ENCODE data around the gene TMEM201. TPM values are rescaled to one million over a fixed set of nuclear protein-coding genes. Genes with fewer than 3 reads are reported as not detected.

TMEM201 gene
- total and polyA plus RNA-seq, 2 of the 13 experiments (the other 11 are each of a cell fraction or from before 2014, with no cell fraction given) = 1.5 to 8.2 TPM

GRCh38 chr1:9593492-9594465 lies 5.1 kb downstream of the TMEM201 start (continued):
- no peak for TF ChIP-seq PRDM15 (CRISPR knock-in tag; IDR thresholded peaks at IDR 0.05)
- TF ChIP-seq AGO2 (optimal IDR thresholded peaks at IDR 0.05; ENCODE audit: low read depth, low read length) = peak; percentile 44
- no peak for TF ChIP-seq UBTF (CRISPR knock-in tag; IDR thresholded peaks at IDR 0.05)
- TF ChIP-seq ZNF615 (CRISPR knock-in tag; IDR thresholded peaks at IDR 0.05; ENCODE audit: borderline replicate concordance) = no peak
- TF ChIP-seq ONECUT2 (CRISPR knock-in tag; IDR thresholded peaks at IDR 0.05) = no peak
- TF ChIP-seq ZNF414 (CRISPR knock-in tag; IDR thresholded peaks at IDR 0.05) = no peak
- peak; percentile 83 for TF ChIP-seq MIER2 (CRISPR knock-in tag; IDR thresholded peaks at IDR 0.05)
- no peak for TF ChIP-seq SMAD3 (CRISPR knock-in tag; IDR thresholded peaks at IDR 0.05)
- TF ChIP-seq MTF1 (CRISPR knock-in tag; IDR thresholded peaks at IDR 0.05) = no peak
- no peak for TF ChIP-seq CEBPG (CRISPR knock-in tag; IDR thresholded peaks at IDR 0.05)
- TF ChIP-seq HNF1B (CRISPR knock-in tag; IDR thresholded peaks at IDR 0.05) = no peak
- TF ChIP-seq E2F1 (CRISPR knock-in tag; IDR thresholded peaks at IDR 0.05) = no peak
- TF ChIP-seq RELA (CRISPR knock-in tag; IDR thresholded peaks at IDR 0.05) = no peak
- TF ChIP-seq GABPA (IDR thresholded peaks at IDR 0.05; ENCODE audit: low read depth, low read length) = no peak
- TF ChIP-seq GABPA (CRISPR knock-in tag; IDR thresholded peaks at IDR 0.05; ENCODE audit: low read depth) = peak; percentile 76
- TF ChIP-seq ATF7 (IDR thresholded peaks at IDR 0.05) = no peak
- no peak for TF ChIP-seq ATF7 (CRISPR knock-in tag; IDR thresholded peaks at IDR 0.05)
- TF ChIP-seq ELF1 (CRISPR knock-in tag; IDR thresholded peaks at IDR 0.05) = peak; percentile 77
- no peak for TF ChIP-seq MTA1 (CRISPR knock-in tag; IDR thresholded peaks at IDR 0.05; ENCODE audit: borderline replicate concordance)
- no peak for TF ChIP-seq ZNF263 (CRISPR knock-in tag; IDR thresholded peaks at IDR 0.05)
